Mesenchymal stem cell (in vitro differentiated cells and primary cell): Measurements from ENCODE around the gene NDST4. TPM values are rescaled to one million over a fixed set of nuclear protein-coding genes. Genes with fewer than 3 reads are reported as not detected.

Experiments
- DNase-seq: peaks from one replicate; pipeline ENCODE4 v3.0.0-alpha.2; 2013
- H2AFZ ChIP-seq: one replicate; pipeline ENCODE4 v1.6.1; 2013; ENCODE audit warnings: low read depth, mild to moderate bottlenecking, control low read depth, inconsistent platforms, low read length, moderate library complexity
- H2AK5ac ChIP-seq: 2 replicates; pipeline ENCODE4 v1.6.1; 2013; ENCODE audit warnings: low read length, moderate library complexity, mild to moderate bottlenecking, inconsistent platforms; ENCODE audit not compliant: severe bottlenecking
- H2BK120ac ChIP-seq: one replicate; pipeline ENCODE4 v1.6.1; 2013; ENCODE audit warnings: low read depth, mild to moderate bottlenecking, inconsistent platforms, low read length, moderate library complexity
- H2BK12ac ChIP-seq, 2 experiments: one replicate each; pipeline ENCODE4 v1.6.1; 2013; ENCODE audit warnings: inconsistent platforms in 2 of 2, low read length in 2 of 2, mild to moderate bottlenecking in 2 of 2, moderate library complexity in 2 of 2, control low read depth in 1 of 2
- H2BK15ac ChIP-seq: one replicate; pipeline ENCODE4 v1.6.1; 2013; ENCODE audit warnings: mild to moderate bottlenecking, low read depth, inconsistent platforms; ENCODE audit not compliant: poor library complexity, severe bottlenecking
- H2BK5ac ChIP-seq: 2 replicates; pipeline ENCODE4 v1.6.1; 2013; ENCODE audit warnings: low read depth, mild to moderate bottlenecking, low read length, control low read depth, inconsistent platforms; ENCODE audit not compliant: poor library complexity, severe bottlenecking
- H3K14ac ChIP-seq, 2 experiments: one replicate each; pipeline ENCODE4 v1.6.1; 2013; ENCODE audit warnings: inconsistent platforms in 2 of 2, low read length in 2 of 2, control low read depth in 1 of 2, mild to moderate bottlenecking in 1 of 2, moderate library complexity in 1 of 2
- H3K18ac ChIP-seq, 2 experiments: one replicate each; pipeline ENCODE4 v1.6.1; 2013; ENCODE audit warnings: inconsistent platforms in 2 of 2, low read length in 2 of 2, control low read depth in 1 of 2, low read depth in 1 of 2, mild to moderate bottlenecking in 1 of 2
- H3K23ac ChIP-seq, 2 experiments: one replicate each; pipeline ENCODE4 v1.6.1; 2013; ENCODE audit warnings: inconsistent platforms in 2 of 2, low read length in 2 of 2, mild to moderate bottlenecking in 2 of 2, moderate library complexity in 2 of 2, control low read depth in 1 of 2
- H3K27ac ChIP-seq: 2 replicates; pipeline ENCODE4 v1.5.1; 2013; ENCODE audit warnings: mild to moderate bottlenecking, moderate library complexity, low read length, control low read depth, inconsistent platforms; ENCODE audit not compliant: poor library complexity, severe bottlenecking
- H3K27me3 ChIP-seq, 2 experiments: 2 replicates each; pipeline versions ENCODE4 v1.6.1 to v1.7.0; 2013; ENCODE audit warnings: low read length in 2 of 2, mild to moderate bottlenecking in 2 of 2, moderate library complexity in 2 of 2, control low read depth in 1 of 2, inconsistent platforms in 1 of 2; ENCODE audit not compliant: control insufficient read depth in 1 of 2, insufficient read depth in 1 of 2
- H3K36me3 ChIP-seq, 2 experiments: 2 replicates each; pipeline versions ENCODE4 v1.6.1 to v1.7.0; 2013; ENCODE audit warnings: low read length in 2 of 2, control low read depth in 1 of 2, inconsistent platforms in 1 of 2, low read depth in 1 of 2, mild to moderate bottlenecking in 1 of 2; ENCODE audit not compliant: insufficient read depth in 2 of 2, control insufficient read depth in 1 of 2
- H3K4ac ChIP-seq, 2 experiments: one replicate each; pipeline ENCODE4 v1.6.1; 2013; ENCODE audit warnings: inconsistent platforms in 2 of 2, low read length in 2 of 2, mild to moderate bottlenecking in 2 of 2, moderate library complexity in 2 of 2, control low read depth in 1 of 2, low read depth in 1 of 2
- H3K4me1 ChIP-seq: 2 replicates; pipeline ENCODE4 v1.6.1; 2013; ENCODE audit warnings: low read depth, low read length, control low read depth; ENCODE audit not compliant: control insufficient read depth, insufficient read depth
- H3K4me2 ChIP-seq: 2 replicates; pipeline ENCODE4 v1.6.1; 2013; ENCODE audit warnings: low read length, mild to moderate bottlenecking, inconsistent platforms; ENCODE audit not compliant: poor library complexity, severe bottlenecking
- H3K4me3 ChIP-seq, 2 experiments: 2 replicates each; pipeline versions ENCODE4 v1.5.1 to v1.7.0; 2013; ENCODE audit warnings: low read length in 2 of 2, mild to moderate bottlenecking in 2 of 2, control low read depth in 1 of 2, low read depth in 1 of 2; ENCODE audit not compliant: insufficient read depth in 1 of 2
- H3K79me1 ChIP-seq: replicated peaks from 2 replicates; pipeline ENCODE4 v1.6.1; 2013; ENCODE audit warnings: mild to moderate bottlenecking, control low read depth, low read length, inconsistent platforms; ENCODE audit not compliant: poor library complexity, severe bottlenecking
- H3K9ac ChIP-seq: 2 replicates; pipeline ENCODE4 v1.7.0; 2013; ENCODE audit warnings: mild to moderate bottlenecking, low read length, moderate library complexity
- H3K9me3 ChIP-seq: 2 replicates; pipeline ENCODE4 v1.7.0; 2013; ENCODE audit warnings: mild to moderate bottlenecking, low read length; ENCODE audit not compliant: control insufficient read depth
- H4K8ac ChIP-seq: one replicate; pipeline ENCODE4 v1.6.1; 2013; ENCODE audit warnings: inconsistent platforms, mild to moderate bottlenecking, low read length, moderate library complexity
- H4K91ac ChIP-seq: one replicate; pipeline ENCODE4 v1.6.1; 2013; ENCODE audit warnings: mild to moderate bottlenecking, low read length, inconsistent platforms
- WGBS: methylation state at CpG from one replicate; pipeline ENCODE4 v1.1.7; 2013; ENCODE audit warnings: mixed read lengths; 5-methylcytosine and 5-hydroxymethylcytosine counted together
- small RNA-seq: library from polyadenylated mRNA; stranded (forward); fragments of <200 nt; extraction: miRNeasy Mini kit (QIAGEN cat#:217004); gene quantifications from one replicate; pipeline ENCODE3, GENCODE V24; 2013; ENCODE audit warnings: low read depth

Gene NDST4

GRCh38 chr4:114782415-114783214 is 330.8 kb downstream of the NDST4 start:
- H4K91ac ChIP-seq, result no peak overlapping the region
- H2BK15ac ChIP-seq, result no peak overlapping the region
- H3K23ac ChIP-seq, result no peak overlapping the region
- H3K79me1 ChIP-seq, result no peaks in the 10 kb centered on the region
- no peaks in the 10 kb centered on the region for H3K4me1 ChIP-seq
- H3K9ac ChIP-seq, result no peak overlapping the region
- no peak overlapping the region for H3K4me2 ChIP-seq
- peak overlapping the region; percentile 23 for H3K27ac ChIP-seq
- no peak overlapping the region for H2BK5ac ChIP-seq
- H3K4ac ChIP-seq, result no peak overlapping the region
- WGBS, result 57% methylated on average over 6 of the region's 6 CpGs
- H3K18ac ChIP-seq, result no peak overlapping the region
- H3K9me3 ChIP-seq, result no peaks in the 10 kb centered on the region
- H2AK5ac ChIP-seq, result no peak overlapping the region
- no peak overlapping the region for H4K8ac ChIP-seq
- no peak overlapping the region for H2BK12ac ChIP-seq
- no peaks in the 10 kb centered on the region for H3K27me3 ChIP-seq
- no peak overlapping the region for H3K14ac ChIP-seq
- H3K36me3 ChIP-seq, result no peaks in the 10 kb centered on the region
- H3K4me3 ChIP-seq, result no peak overlapping the region
- no peak overlapping the region for H2AFZ ChIP-seq
- H2BK120ac ChIP-seq, result no peak overlapping the region
- DNase-seq, result peak; percentile 1

GRCh38 chr4:114780205-114780604 is 333.2 kb downstream of the NDST4 start:
- H3K9me3 ChIP-seq, result no peaks in the 10 kb centered on the region
- H3K79me1 ChIP-seq, result no peaks in the 10 kb centered on the region
- peak; percentile 44 for DNase-seq
- H3K4me1 ChIP-seq, result no peaks in the 10 kb centered on the region
- no peak overlapping the region for H4K8ac ChIP-seq
- H2AK5ac ChIP-seq, result peak overlapping the region; percentile 10
- H3K27me3 ChIP-seq, result no peaks in the 10 kb centered on the region
- H3K27ac ChIP-seq, result no peak overlapping the region
- H3K4me2 ChIP-seq, result no peak overlapping the region
- no peak overlapping the region for H3K4me3 ChIP-seq
- no peak overlapping the region for H3K14ac ChIP-seq
- H2BK5ac ChIP-seq, result no peak overlapping the region
- H3K9ac ChIP-seq, result no peak overlapping the region
- no peaks in the 10 kb centered on the region for H3K36me3 ChIP-seq
- no peak overlapping the region for H3K4ac ChIP-seq
- H2AFZ ChIP-seq, result no peak overlapping the region
- no CpG with 5 or more reads among the region's 1 CpG for WGBS
- no peak overlapping the region for H3K23ac ChIP-seq
- no peak overlapping the region for H2BK12ac ChIP-seq
- H2BK120ac ChIP-seq, result no peak overlapping the region
- H4K91ac ChIP-seq, result no peak overlapping the region
- no peak overlapping the region for H3K18ac ChIP-seq
- H2BK15ac ChIP-seq, result no peak overlapping the region

Small RNA genes lying within 50 kb of the gene (small RNA-seq; reads per million reads assigned to genes)
- not detected for gene RN7SL808P
